K562 (cell line): Measurements from ENCODE around the gene CCDC27. TPM values are rescaled to one million over a fixed set of nuclear protein-coding genes. Genes with fewer than 3 reads are reported as not detected.

Experiments used
- ARID1B ChIP-seq: fragments of 450-650 bp; IDR thresholded peaks from 2 replicates; pipeline ENCODE4 v1.6.1; 2016; ENCODE audit warnings: antibody characterized with exemption, mild to moderate bottlenecking, inconsistent platforms
- CEBPG ChIP-seq, 3 experiments: fragments of 200-800 bp in 1 of 3; sonication (Bioruptor generic) in 1 of 3; sonication (generic) in 1 of 3; formaldehyde crosslinking in 1 of 3; IDR thresholded peaks in 2 of 3; conservative IDR thresholded peaks in 1 of 3; 2 replicates each; pipeline versions ENCODE4 v1.6.1 to v1.8.0; 2016 to 2022; ENCODE audit warnings: missing compliant biosample characterization in 2 of 3, missing genetic modification characterization in 2 of 3, mild to moderate bottlenecking in 1 of 3, missing genetic modification reagents in 1 of 3
- DPF2 ChIP-seq: fragments of 450-650 bp; IDR thresholded peaks from 2 replicates; pipeline ENCODE4 v1.6.1; 2016
- HES1 ChIP-seq: fragments of 450-650 bp; IDR thresholded peaks from 2 replicates; pipeline ENCODE4 v1.6.1; 2016; ENCODE audit warnings: low read depth, mild to moderate bottlenecking, moderate library complexity
- HEY1 ChIP-seq: fragments of 250-450 bp; sonication (Bioruptor Pico); IDR thresholded peaks from 2 replicates; pipeline ENCODE4 v1.5.0; 2020; ENCODE audit warnings: mild to moderate bottlenecking, moderate library complexity, borderline replicate concordance
- HNRNPH1 ChIP-seq: fragments of 200-400 bp; formaldehyde crosslinking; optimal IDR thresholded peaks from 2 replicates; pipeline ENCODE3; 2017; ENCODE audit warnings: low read depth, mild to moderate bottlenecking, low read length, moderate library complexity
- ILK ChIP-seq: fragments of 450-650 bp; IDR thresholded peaks from 2 replicates; pipeline ENCODE4 v1.6.1; 2016; ENCODE audit warnings: missing genetic modification characterization, low read depth, mild to moderate bottlenecking, missing compliant biosample characterization, moderate library complexity, borderline replicate concordance
- MBD1 ChIP-seq: fragments of 250-450 bp; sonication (Bioruptor Pico); IDR thresholded peaks from 2 replicates; pipeline ENCODE4 v1.8.0; 2022; ENCODE audit warnings: inconsistent platforms
- NONO ChIP-seq, 2 experiments: fragments of 200-400 bp in 1 of 2; fragments of 450-650 bp in 1 of 2; formaldehyde crosslinking in 1 of 2; IDR thresholded peaks; 2 replicates each; pipeline ENCODE4 v1.6.1; 2017; ENCODE audit warnings: low read depth in 2 of 2, mild to moderate bottlenecking in 2 of 2, moderate library complexity in 2 of 2, low read length in 1 of 2
- POLR2H ChIP-seq: IDR thresholded peaks from 2 replicates; pipeline ENCODE4 v1.6.1; 2016; ENCODE audit warnings: missing genetic modification characterization, low read depth, mild to moderate bottlenecking, control low read depth, missing compliant biosample characterization, moderate library complexity
- SFPQ ChIP-seq: fragments of 200-400 bp; formaldehyde crosslinking; IDR thresholded peaks from 2 replicates; pipeline ENCODE4 v1.6.1; 2017; ENCODE audit warnings: mild to moderate bottlenecking, low read depth, low read length, moderate library complexity
- TCF3 ChIP-seq: sonication (generic); formaldehyde crosslinking; IDR thresholded peaks from 2 replicates; pipeline ENCODE4 v1.4.0; 2020; ENCODE audit warnings: mild to moderate bottlenecking, missing genetic modification reagents
- TEAD1 ChIP-seq, 2 experiments: fragments of 450-650 bp in 1 of 2; sonication (generic) in 1 of 2; formaldehyde crosslinking; IDR thresholded peaks; 2 replicates each; pipeline versions ENCODE4 v1.4.0 to v1.8.0; 2020 to 2022; ENCODE audit warnings: mild to moderate bottlenecking in 2 of 2, missing genetic modification reagents in 1 of 2
- ZBED1 ChIP-seq: IDR thresholded peaks from 2 replicates; pipeline ENCODE4 v1.6.1; 2014
- ZBTB43 ChIP-seq: sonication (generic); formaldehyde crosslinking; IDR thresholded peaks from 2 replicates; pipeline ENCODE4 v1.8.0; 2023; ENCODE audit warnings: mild to moderate bottlenecking, missing genetic modification reagents
- ZBTB9 ChIP-seq: fragments of 450-650 bp; formaldehyde crosslinking; IDR thresholded peaks from 2 replicates; pipeline ENCODE4 v1.4.0; 2020; ENCODE audit warnings: mild to moderate bottlenecking, moderate library complexity
- ZFP36 ChIP-seq: fragments of 150-350 bp; IDR thresholded peaks from 2 replicates; pipeline ENCODE4 v1.6.1; 2018; ENCODE audit warnings: low read length, low read depth; ENCODE audit not compliant: partially characterized antibody
- ZNF263 ChIP-seq: sonication (generic); formaldehyde crosslinking; IDR thresholded peaks from 2 replicates; pipeline ENCODE4 v1.8.0; 2022; ENCODE audit warnings: mild to moderate bottlenecking, missing genetic modification reagents, borderline replicate concordance
- ZNF282 ChIP-seq: sonication (generic); formaldehyde crosslinking; IDR thresholded peaks from 2 replicates; pipeline ENCODE4 v1.8.1; 2023; ENCODE audit warnings: missing genetic modification reagents
- ZNF311 ChIP-seq: fragments of 250-450 bp; sonication (Bioruptor Pico); IDR thresholded peaks from 2 replicates; pipeline ENCODE4 v1.4.0; 2020; ENCODE audit warnings: mild to moderate bottlenecking, moderate library complexity
- polyA plus RNA-seq, 8 experiments: library from polyadenylated mRNA; depleted of rRNA in 4 of 8; stranded (reverse) in 5 of 8; unstranded in 3 of 8; fragments of >200 nt; fragmentation: Nextera tagmentation in 2 of 8; fragmentation: Illumina TruSeq in 1 of 8; extraction: Ambion mirVana in 2 of 8; extraction: Trizol in 1 of 8; gene quantifications; 2 replicates each; pipeline versions ENCODE4 v1.2.1 to v1.2.3, GENCODE V29; 2011 to 2014; ENCODE audit warnings: inconsistent platforms in 1 of 8, missing spikeins in 1 of 8
- total RNA-seq, 7 experiments: library from RNA; depleted of rRNA in 6 of 7; stranded (reverse); fragments of >200 nt in 6 of 7; fragmentation: Illumina TruSeq in 2 of 7; extraction: Trizol in 2 of 7; gene quantifications; 2 replicates each; pipeline versions ENCODE4 v1.2.1 to v1.2.3, GENCODE V29; 2011 to 2021; ENCODE audit warnings: low replicate concordance in 1 of 7

Gene CCDC27
- total and polyA plus RNA-seq, 9 of the 15 experiments (the other 6 are each of a cell fraction or from before 2014, with no cell fraction given), result 0.01 to 0.04 TPM; not detected in 7

- TF ChIP-seq MBD1, result no peak
- peak; percentile 68; the same call in 1 of the 2 replicates for TF ChIP-seq ZNF263 (CRISPR knock-in tag)
- TF ChIP-seq SFPQ, result no peak
- no peak for TF ChIP-seq HNRNPH1
- TF ChIP-seq CEBPG (CRISPR knock-in tag; IDR thresholded peaks at IDR 0.05), result no peak
- no peak for TF ChIP-seq CEBPG (tag; conservative IDR thresholded peaks at IDR 0.05 in 1 of 2, IDR thresholded peaks at IDR 0.05 in 1 of 2)
- TF ChIP-seq ILK (tag), result no peak
- peak; percentile 97 for TF ChIP-seq ARID1B
- no peak; the same call in 1 of the 2 replicates for TF ChIP-seq ZBTB43 (CRISPR knock-in tag)
- TF ChIP-seq HES1, result peak; percentile 76; the same call in 1 of the 2 replicates
- TF ChIP-seq ZNF282, result no peak
- TF ChIP-seq TCF3, result peak; percentile 96
- TF ChIP-seq TEAD1 (CRISPR knock-in tag; IDR thresholded peaks at IDR 0.05), result peak in 1 of 2 experiments; percentile 77; a peak in 3 of 4 replicates
- peak; percentile 11 for TF ChIP-seq ZFP36
- no peak for TF ChIP-seq ZBED1
- TF ChIP-seq DPF2, result peak; percentile 92
- no peak for TF ChIP-seq ZNF311 (CRISPR knock-in tag)
- peak in 1 of 2 experiments; percentile 74; a peak in 2 of 4 replicates for TF ChIP-seq NONO (IDR thresholded peaks at IDR 0.05; ENCODE audit: low read depth in 2 of 2, low read length in 1 of 2)
- no peak for TF ChIP-seq POLR2H (tag)
- no peak for TF ChIP-seq HEY1 (CRISPR knock-in tag)
- TF ChIP-seq ZBTB9, result peak; percentile 60; the same call in 1 of the 2 replicates
Measured at GRCh38 chr1:3774946-3775489, 22.8 kb downstream of the CCDC27 start (continued).
